Skeletal muscle tissue (tissue), 4 donors: ENCODE results near the gene CD63. TPM values are rescaled to one million over a fixed set of nuclear protein-coding genes. Genes with fewer than 3 reads are reported as not detected.

Source experiments
- H3K27ac ChIP-seq: one replicate; pipeline ENCODE4 v1.7.0; 2013; ENCODE audit warnings: mild to moderate bottlenecking, low read depth, low read length, inconsistent platforms
- H3K27me3 ChIP-seq, 3 donors: one replicate each; pipeline ENCODE4 v1.7.0; 2013; ENCODE audit warnings: low read length in 3 of 3; ENCODE audit not compliant: control insufficient read depth in 3 of 3, insufficient read depth in 3 of 3
- H3K36me3 ChIP-seq, 3 donors: one replicate each; pipeline ENCODE4 v1.7.0; 2013; ENCODE audit warnings: low read length in 3 of 3; ENCODE audit not compliant: control insufficient read depth in 3 of 3, insufficient read depth in 3 of 3
- H3K4me1 ChIP-seq, 3 donors: one replicate each; pipeline ENCODE4 v1.7.0; 2013; ENCODE audit warnings: low read length in 3 of 3, mild to moderate bottlenecking in 3 of 3; ENCODE audit not compliant: control insufficient read depth in 3 of 3, insufficient read depth in 3 of 3
- H3K4me3 ChIP-seq, 3 donors: one replicate each; pipeline ENCODE4 v1.7.0; 2013; ENCODE audit warnings: low read length in 3 of 3
- H3K9ac ChIP-seq, 3 donors: one replicate each; pipeline ENCODE4 v1.7.0; 2013; ENCODE audit warnings: low read length in 3 of 3, mild to moderate bottlenecking in 3 of 3, moderate library complexity in 2 of 3, low read depth in 1 of 3
- H3K9me3 ChIP-seq, 3 donors: one replicate each; pipeline ENCODE4 v1.7.0; 2013; ENCODE audit warnings: low read length in 3 of 3; ENCODE audit not compliant: control insufficient read depth in 3 of 3
- total RNA-seq: library from RNA; depleted of rRNA; stranded (reverse); fragments of >200 nt; gene quantifications from one replicate; pipeline ENCODE4 v1.2.3, GENCODE V29; 2014
- donor health status: Osteomylitis.

CD63 gene
- total RNA-seq, 1 donor from 2014 or later: 1,640 TPM

GRCh38 chr12:55694188-55694515 lies 34.7 kb downstream of the CD63 start:
- no peak overlapping the region for H3K9ac ChIP-seq
- H3K4me1 ChIP-seq: peaks cover 1 to 2% (median 2%) of the 10 kb centered on the region in 3 donors
- H3K9me3 ChIP-seq: no peaks in the 10 kb centered on the region
- no peak overlapping the region for H3K4me3 ChIP-seq
- no peaks in the 10 kb centered on the region for H3K27me3 ChIP-seq
- peaks cover 71 to 82% (median 80%) of the 10 kb centered on the region in 3 donors for H3K36me3 ChIP-seq
- H3K27ac ChIP-seq: no peak overlapping the region

- H3K9me3 ChIP-seq: no peaks in the 10 kb centered on the region
- no peak overlapping the region for H3K4me3 ChIP-seq
- no peak overlapping the region for H3K9ac ChIP-seq
- peaks cover 72 to 83% (median 81%) of the 10 kb centered on the region in 3 donors for H3K36me3 ChIP-seq
- H3K4me1 ChIP-seq: no peaks in the 10 kb centered on the region
- no peaks in the 10 kb centered on the region for H3K27me3 ChIP-seq
- no peak overlapping the region for H3K27ac ChIP-seq
These were observed 35.3 kb downstream of the CD63 start for GRCh38 chr12:55693323-55694187.

DNA sequence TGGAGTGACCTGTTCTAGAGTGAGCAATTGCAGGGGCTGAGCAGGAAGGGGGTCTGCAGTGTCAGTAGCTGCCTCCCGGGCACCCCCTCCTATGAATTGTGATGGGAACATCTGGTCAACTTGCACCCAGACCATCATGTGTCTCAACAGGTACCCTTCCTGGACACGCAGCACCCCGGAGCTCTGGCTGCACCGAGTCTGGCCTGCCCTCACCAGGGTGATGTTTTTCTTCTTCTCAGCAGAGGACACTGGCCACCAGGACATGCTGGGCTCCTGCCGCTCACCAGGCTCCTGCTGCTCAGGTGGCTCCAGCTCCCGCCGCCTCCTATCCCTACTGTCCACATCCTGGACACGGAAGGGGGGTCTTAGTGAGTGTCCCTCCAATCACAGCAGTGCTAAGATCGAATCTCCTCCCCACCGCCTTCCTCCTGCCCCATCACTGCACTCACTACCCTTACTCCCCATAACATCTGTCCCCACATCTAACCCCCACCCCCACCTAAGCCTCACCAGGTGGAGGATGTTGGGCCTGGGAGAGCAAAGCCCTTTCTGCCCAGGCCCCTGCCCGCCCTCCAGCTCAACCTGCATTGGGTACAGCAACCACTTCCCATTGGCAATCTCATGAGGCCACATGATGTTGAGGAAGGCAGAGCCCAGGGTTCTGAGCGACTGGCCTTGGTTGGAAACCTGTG lies 36.0 kb downstream of the CD63 start:
- H3K27ac ChIP-seq: no peak overlapping the region
- H3K4me3 ChIP-seq: no peak overlapping the region
- H3K36me3 ChIP-seq: peaks cover 71 to 81% (median 80%) of the 10 kb centered on the region in 3 donors
- H3K9ac ChIP-seq: no peak overlapping the region
- no peaks in the 10 kb centered on the region for H3K4me1 ChIP-seq
- no peaks in the 10 kb centered on the region for H3K9me3 ChIP-seq
- no peaks in the 10 kb centered on the region for H3K27me3 ChIP-seq

GRCh38 chr12:55688716-55689655 lies 39.8 kb downstream of the CD63 start:
- Histone ChIP-seq H3K9ac (no peak overlapping the region), H3K4me3 (no peak overlapping the region), H3K36me3 (peaks cover 57 to 68% (median 66%) of the 10 kb centered on the region in 3 donors), H3K4me1 (peaks cover 0 to 15% (median 0%) of the 10 kb centered on the region in 3 donors), H3K27me3 (no peaks in the 10 kb centered on the region), H3K27ac (no peak overlapping the region), H3K9me3 (no peaks in the 10 kb centered on the region)

- H3K27me3 ChIP-seq: no peaks in the 10 kb centered on the region
- H3K4me1 ChIP-seq: peaks cover 0 to 21% (median 2%) of the 10 kb centered on the region in 3 donors
- H3K9ac ChIP-seq: no peak overlapping the region
- no peak overlapping the region for H3K27ac ChIP-seq
- H3K9me3 ChIP-seq: no peaks in the 10 kb centered on the region
- H3K4me3 ChIP-seq: no peak overlapping the region
- H3K36me3 ChIP-seq: peaks cover 48 to 55% (median 54%) of the 10 kb centered on the region in 3 donors
These were observed 41.1 kb downstream of the CD63 start for GRCh38 chr12:55687746-55688145.

DNA sequence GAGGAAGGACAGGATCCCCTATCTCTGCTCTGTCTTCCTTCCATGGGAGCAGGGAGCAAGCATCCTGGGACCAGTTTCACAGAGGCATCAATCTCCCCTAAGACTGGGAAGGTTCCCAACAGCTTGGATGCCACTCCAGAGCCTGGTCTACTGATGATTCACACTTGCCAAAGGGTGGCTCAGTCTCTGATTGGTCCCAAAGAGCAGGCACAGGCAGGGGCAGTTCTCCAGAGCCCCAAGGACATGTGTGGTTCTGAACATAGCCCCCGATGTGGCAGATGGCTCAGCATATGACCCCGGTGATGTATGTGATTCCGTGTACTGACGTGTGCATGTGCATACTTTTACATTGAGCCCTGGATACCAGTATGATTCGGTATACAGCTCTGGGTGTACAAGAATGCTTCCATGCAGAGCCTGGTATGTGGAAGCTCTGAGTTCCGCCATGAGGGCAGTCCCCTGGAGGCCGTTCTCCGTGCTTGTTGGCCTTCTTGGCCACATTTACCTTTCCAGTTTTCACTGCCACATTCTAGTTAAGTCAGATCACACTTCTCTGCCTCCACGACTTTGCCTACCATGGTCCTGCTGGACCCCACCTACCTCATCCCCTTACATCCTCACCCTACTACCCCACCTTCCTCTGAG lies 42.3 kb downstream of the CD63 start:
- peaks cover 5 to 31% (median 11%) of the 10 kb centered on the region in 3 donors for H3K4me1 ChIP-seq

DNA sequence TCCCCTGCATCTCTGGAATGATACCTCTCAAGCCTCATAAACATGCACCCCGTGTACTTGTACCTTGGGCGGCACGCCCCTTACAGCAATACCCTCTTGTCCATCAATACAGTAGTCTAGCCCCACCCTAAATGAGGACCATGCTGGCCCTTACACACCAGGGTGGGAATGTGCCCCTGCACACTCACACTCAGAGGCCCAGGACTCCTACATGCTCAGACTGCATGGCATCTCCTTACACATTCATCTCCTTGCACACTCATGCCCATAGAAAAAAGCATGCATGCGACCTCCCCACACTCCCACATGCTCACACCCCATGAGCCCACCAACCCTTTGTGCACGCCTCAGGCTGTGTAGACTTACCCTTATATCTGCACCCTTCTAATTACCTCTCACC lies 43.1 kb downstream of the CD63 start:
- Histone ChIP-seq H3K27ac (no peak overlapping the region), H3K4me3 (no peak overlapping the region), H3K9ac (no peak overlapping the region), H3K27me3 (peaks cover 0 to 5% (median 0%) of the 10 kb centered on the region in 3 donors), H3K9me3 (no peaks in the 10 kb centered on the region), H3K4me1 (peaks cover 8 to 35% (median 16%) of the 10 kb centered on the region in 3 donors), H3K36me3 (peaks cover 38 to 40% (median 38%) of the 10 kb centered on the region in 3 donors)

More for the DNA sequence above, 42.3 kb downstream of the CD63 start:
- Histone ChIP-seq H3K9me3 (no peaks in the 10 kb centered on the region), H3K9ac (no peak overlapping the region), H3K36me3 (peaks cover 38 to 45% (median 43%) of the 10 kb centered on the region in 3 donors), H3K4me3 (no peak overlapping the region), H3K27me3 (peaks cover 0 to 5% (median 0%) of the 10 kb centered on the region in 3 donors), H3K27ac (no peak overlapping the region)

- peaks cover 8 to 35% (median 16%) of the 10 kb centered on the region in 3 donors for H3K4me1 ChIP-seq
- H3K9ac ChIP-seq: no peak overlapping the region
- peaks cover 38 to 40% (median 38%) of the 10 kb centered on the region in 3 donors for H3K36me3 ChIP-seq
- no peaks in the 10 kb centered on the region for H3K9me3 ChIP-seq
- peaks cover 0 to 5% (median 0%) of the 10 kb centered on the region in 3 donors for H3K27me3 ChIP-seq
- no peak overlapping the region for H3K4me3 ChIP-seq
- no peak overlapping the region for H3K27ac ChIP-seq
These were observed 43.9 kb downstream of the CD63 start for GRCh38 chr12:55684761-55685370.

DNA sequence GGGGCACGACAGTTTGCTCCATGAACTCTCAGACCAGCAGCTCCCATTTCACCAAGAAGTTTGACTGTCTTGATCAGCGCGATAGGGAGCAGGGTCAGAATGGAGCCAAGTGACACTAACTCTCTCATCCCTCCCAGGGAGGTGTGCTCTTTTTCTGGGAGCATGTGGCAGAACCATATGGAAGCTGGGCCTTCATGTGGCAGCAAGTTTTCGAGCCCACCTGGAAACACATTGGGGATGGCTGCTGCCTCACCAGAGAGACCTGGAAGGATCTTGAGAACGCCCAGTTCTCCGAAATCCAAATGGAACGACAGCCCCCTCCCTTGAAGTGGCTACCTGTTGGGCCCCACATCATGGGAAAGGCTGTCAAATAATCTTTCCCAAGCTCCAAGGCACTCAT lies 45.1 kb downstream of the CD63 start:
- no peaks in the 10 kb centered on the region for H3K9me3 ChIP-seq
- H3K36me3 ChIP-seq: peaks cover 30 to 33% (median 30%) of the 10 kb centered on the region in 3 donors
- peaks cover 0 to 5% (median 0%) of the 10 kb centered on the region in 3 donors for H3K27me3 ChIP-seq
- no peak overlapping the region for H3K27ac ChIP-seq
- H3K4me1 ChIP-seq: peaks cover 8 to 35% (median 16%) of the 10 kb centered on the region in 3 donors
- H3K9ac ChIP-seq: no peak overlapping the region
- H3K4me3 ChIP-seq: no peak overlapping the region
